Lung (tissue), 12 donors: ENCODE results near the gene EXOC6B. TPM values are rescaled to one million over a fixed set of nuclear protein-coding genes. Genes with fewer than 3 reads are reported as not detected.
A peak's percentile ranks its signal among the peaks of the same experiment; 100 is the strongest.

ENCODE experiments used
- ATAC-seq: fragments of 200-7000 bp; cut with Tn5 transposase; one replicate; pipeline ENCODE4 v1.9.1; 2020; ENCODE audit warnings: moderate number of reproducible peaks; ENCODE audit not compliant: insufficient read depth, low FRiP score
- DNase-seq, 3 donors: peaks; one replicate each; pipeline ENCODE4 v3.0.0-alpha.2; 2013 to 2017
- H3K27ac ChIP-seq, 2 donors: one replicate each; pipeline ENCODE4 v1.5.1; 2013; ENCODE audit warnings: mild to moderate bottlenecking in 2 of 2, moderate library complexity in 2 of 2, control low read depth in 1 of 2, inconsistent platforms in 1 of 2, low read depth in 1 of 2, low read length in 1 of 2
- H3K27me3 ChIP-seq, 3 donors: one replicate each; pipeline ENCODE4 v1.5.1; 2013; ENCODE audit warnings: low read length in 2 of 3; ENCODE audit not compliant: control insufficient read depth in 3 of 3, insufficient read depth in 3 of 3
- H3K36me3 ChIP-seq, 4 donors: one replicate each; pipeline ENCODE4 v1.5.1; 2013; ENCODE audit warnings: low read length in 4 of 4, mild to moderate bottlenecking in 1 of 4, moderate library complexity in 1 of 4; ENCODE audit not compliant: control insufficient read depth in 4 of 4, insufficient read depth in 4 of 4
- H3K4me1 ChIP-seq, 5 donors: one replicate each; pipeline ENCODE4 v1.5.1; 2013; ENCODE audit warnings: low read length in 5 of 5, mild to moderate bottlenecking in 2 of 5, moderate library complexity in 1 of 5; ENCODE audit not compliant: control insufficient read depth in 5 of 5, insufficient read depth in 5 of 5
- H3K4me3 ChIP-seq: one replicate; pipeline ENCODE4 v1.5.1; 2013; ENCODE audit warnings: mild to moderate bottlenecking, control low read depth, moderate library complexity
- H3K9ac ChIP-seq, 2 donors: one replicate each; pipeline ENCODE4 v1.5.1; 2013; ENCODE audit warnings: low read length in 2 of 2, control low read depth in 1 of 2; ENCODE audit not compliant: insufficient read depth in 1 of 2
- H3K9me3 ChIP-seq, 4 donors: one replicate each; pipeline ENCODE4 v1.5.1; 2013; ENCODE audit warnings: low read length in 3 of 4, mild to moderate bottlenecking in 1 of 4, moderate library complexity in 1 of 4; ENCODE audit not compliant: control insufficient read depth in 4 of 4, insufficient read depth in 3 of 4
- CTCF ChIP-seq: IDR thresholded peaks from 2 replicates; pipeline ENCODE4 v1.5.1; 2012; ENCODE audit warnings: mild to moderate bottlenecking; ENCODE audit errors: control extremely low read depth, extremely low read depth
- WGBS, 2 donors: extraction: QIAGEN DNeasy Blood & Tissue Kit; methylation state at CpG; one replicate each; pipeline ENCODE4 v1.1.7; 2013; 5-methylcytosine and 5-hydroxymethylcytosine counted together
- polyA plus RNA-seq, 2 donors: library from polyadenylated mRNA; stranded (reverse); fragments of 200-250 nt; gene quantifications; one replicate each; pipeline ENCODE4 v1.2.1, GENCODE V29; 2013
- total RNA-seq, 2 donors: library from RNA; depleted of rRNA in 1 of 2; stranded (reverse); fragments of >200 nt in 1 of 2; gene quantifications; one replicate each; pipeline ENCODE4 v1.2.1, GENCODE V29; 2014 to 2021
- donor health status: control.
- donor health status: control.
- donor health status: Bipolar disorder and iron deficiency.
- donor health status: healthy.
- donor health status: DM: yes; HTN: yes; CAD: no.

EXOC6B gene
- total and polyA plus RNA-seq, 4 donors, result 3.3 to 46.0 (median 12.7) TPM

GRCh38 chr2:72483346-72483745 is 342.5 kb downstream of the EXOC6B start:
- DNase-seq (no peak), ATAC-seq (no peak)
- TF ChIP-seq CTCF, result no peak
- Histone ChIP-seq H3K9ac (no peak overlapping the region), H3K27me3 (no peaks in the 10 kb centered on the region), H3K9me3 (peaks cover 0 to 3% (median 0%) of the 10 kb centered on the region in 4 donors), H3K4me3 (no peak overlapping the region), H3K4me1 (no peaks in the 10 kb centered on the region), H3K27ac (no peak overlapping the region), H3K36me3 (peaks cover 0 to 7% (median 5%) of the 10 kb centered on the region in 4 donors)
- 91 to 96% methylated on average over 2 of the region's 2 CpGs for WGBS, 2 donors

- Histone ChIP-seq H3K9me3 (peaks cover 0 to 7% (median 3%) of the 10 kb centered on the region in 4 donors), H3K9ac (no peak overlapping the region), H3K4me3 (no peak overlapping the region), H3K27ac (no peak overlapping the region), H3K36me3 (peaks cover 3 to 19% (median 9%) of the 10 kb centered on the region in 4 donors), H3K4me1 (no peaks in the 10 kb centered on the region), H3K27me3 (no peaks in the 10 kb centered on the region)
- no peak for ATAC-seq
- 94 to 97% methylated on average over 3 of the region's 3 CpGs for WGBS, 2 donors
- no peak for DNase-seq
- TF ChIP-seq CTCF, result no peak
Observed at GRCh38 chr2:72475246-72475645, 350.6 kb downstream of the EXOC6B start.

GRCh38 chr2:72457801-72458516 is 367.9 kb downstream of the EXOC6B start:
- Histone ChIP-seq H3K9ac (no peak overlapping the region), H3K27me3 (no peaks in the 10 kb centered on the region), H3K36me3 (peaks cover 0 to 5% (median 1%) of the 10 kb centered on the region in 4 donors), H3K4me1 (peaks cover 0 to 2% (median 0%) of the 10 kb centered on the region in 5 donors), H3K4me3 (no peak overlapping the region), H3K9me3 (peaks cover 0 to 11% (median 1%) of the 10 kb centered on the region in 4 donors), H3K27ac (no peak overlapping the region)
- DNase-seq, result peak in 2 of 3 donors; percentile 7
- WGBS, 2 donors, result 87 to 92% methylated on average over 6 of the region's 6 CpGs
- no peak for TF ChIP-seq CTCF
- no peak for ATAC-seq

- Histone ChIP-seq H3K4me3 (no peak overlapping the region), H3K4me1 (peaks cover 0 to 2% (median 0%) of the 10 kb centered on the region in 5 donors), H3K36me3 (peaks cover 0 to 3% (median 0%) of the 10 kb centered on the region in 4 donors), H3K27me3 (no peaks in the 10 kb centered on the region), H3K27ac (no peak overlapping the region), H3K9me3 (no peaks in the 10 kb centered on the region), H3K9ac (no peak overlapping the region)
- no peak for ATAC-seq
- no peak for TF ChIP-seq CTCF
- no peak for DNase-seq
- 97% methylated on average over 4 of the region's 4 CpGs for WGBS, 2 donors
Observed at GRCh38 chr2:72454189-72454588, 371.6 kb downstream of the EXOC6B start.
